ENCODE results near the gene CLCNKB.

CLCNKB gene

GRCh38 chr1:16081636-16082035 is 38.1 kb downstream of the CLCNKB start:
- no peaks in the 10 kb centered on the region for H3K27me3 Mint-ChIP-seq
- H3K27ac Mint-ChIP-seq, result no peak overlapping the region
- H3K9me3 Mint-ChIP-seq (ENCODE audit: low read depth), result no peaks in the 10 kb centered on the region
- peaks cover 4% of the 10 kb centered on the region for H3K4me1 Mint-ChIP-seq (ENCODE audit: low read depth)
- no peak overlapping the region for H3K4me3 Mint-ChIP-seq
- no peaks in the 10 kb centered on the region for H3K36me3 Mint-ChIP-seq

- H3K9me3 Mint-ChIP-seq (ENCODE audit: low read depth), result no peaks in the 10 kb centered on the region
- no peak overlapping the region for H3K27ac Mint-ChIP-seq
Observed at GRCh38 chr1:16082283-16083038, 38.9 kb downstream of the CLCNKB start.

GRCh38 chr1:16083486-16083885 is 39.9 kb downstream of the CLCNKB start:
- peaks cover 4% of the 10 kb centered on the region for H3K4me1 Mint-ChIP-seq (ENCODE audit: low read depth)
- H3K9me3 Mint-ChIP-seq (ENCODE audit: low read depth), result no peaks in the 10 kb centered on the region

More at GRCh38 chr1:16082283-16083038, 38.9 kb downstream of the CLCNKB start:
- Mint-ChIP-seq H3K36me3 (no peaks in the 10 kb centered on the region), H3K27me3 (no peaks in the 10 kb centered on the region), H3K4me1 (ENCODE audit: low read depth) (peaks cover 4% of the 10 kb centered on the region), H3K4me3 (no peak overlapping the region)

GRCh38 chr1:16085522-16085921 is 41.9 kb downstream of the CLCNKB start:
- Mint-ChIP-seq H3K4me3 (no peak overlapping the region), H3K27ac (no peak overlapping the region), H3K27me3 (no peaks in the 10 kb centered on the region), H3K4me1 (ENCODE audit: low read depth) (no peaks in the 10 kb centered on the region), H3K36me3 (no peaks in the 10 kb centered on the region), H3K9me3 (ENCODE audit: low read depth) (no peaks in the 10 kb centered on the region)

More at GRCh38 chr1:16083486-16083885, 39.9 kb downstream of the CLCNKB start:
- Mint-ChIP-seq H3K4me3 (no peak overlapping the region), H3K36me3 (no peaks in the 10 kb centered on the region), H3K27me3 (no peaks in the 10 kb centered on the region), H3K27ac (no peak overlapping the region)

DNA sequence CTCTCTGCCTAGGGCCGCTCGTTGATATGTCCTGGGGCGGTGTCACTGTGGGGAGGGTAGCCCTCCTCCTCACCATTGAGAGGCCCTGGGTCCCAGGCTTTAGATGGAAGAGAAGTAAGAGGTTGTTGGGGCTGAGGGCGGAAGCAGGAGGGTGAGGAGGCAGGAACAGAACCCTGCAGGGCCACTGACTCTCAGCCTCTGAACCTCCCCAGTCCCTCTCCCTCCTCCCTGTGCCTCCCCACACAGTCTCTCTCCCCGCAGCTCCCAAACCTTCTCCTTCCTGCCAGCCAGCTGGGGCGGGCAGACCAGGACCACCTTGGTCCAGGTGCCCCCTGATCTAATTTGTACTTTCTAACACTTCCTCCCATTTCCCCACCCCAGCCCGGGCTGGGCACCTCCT is 44.2 kb downstream of the CLCNKB start:
- Mint-ChIP-seq H3K4me1 (ENCODE audit: low read depth) (no peaks in the 10 kb centered on the region), H3K4me3 (no peak overlapping the region), H3K27me3 (no peaks in the 10 kb centered on the region), H3K27ac (no peak overlapping the region), H3K9me3 (ENCODE audit: low read depth) (no peaks in the 10 kb centered on the region), H3K36me3 (no peaks in the 10 kb centered on the region)

DNA sequence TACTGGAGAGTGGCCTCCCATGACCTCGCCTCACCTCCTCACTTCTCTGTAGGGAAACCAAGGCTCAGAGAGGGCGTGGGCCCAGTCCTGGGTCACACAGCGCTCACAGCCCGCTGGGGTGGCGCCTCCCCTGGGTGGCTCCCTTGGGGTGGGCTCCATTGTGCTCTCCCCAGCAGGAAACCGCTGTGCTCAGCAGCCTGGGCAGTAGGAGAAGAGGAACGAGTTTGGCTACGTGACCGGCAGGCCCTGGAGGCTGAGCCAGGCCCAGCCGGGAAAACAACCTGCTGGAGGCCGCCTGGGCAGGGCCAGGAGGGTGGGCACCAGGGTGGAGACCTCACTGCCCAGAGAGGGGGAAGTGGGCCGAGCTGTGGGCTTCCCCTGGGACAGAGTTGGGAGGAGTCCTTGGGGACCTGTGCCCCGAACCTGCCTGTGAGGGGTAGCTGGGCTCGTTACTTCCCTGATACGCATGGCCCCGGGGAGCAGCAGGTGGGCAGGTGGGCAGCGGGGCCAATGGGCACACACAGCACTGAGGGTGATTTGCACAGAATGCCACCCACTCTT is 44.8 kb downstream of the CLCNKB start:
- Mint-ChIP-seq H3K4me1 (ENCODE audit: low read depth) (no peaks in the 10 kb centered on the region), H3K27ac (no peak overlapping the region), H3K36me3 (no peaks in the 10 kb centered on the region), H3K27me3 (no peaks in the 10 kb centered on the region), H3K4me3 (no peak overlapping the region), H3K9me3 (ENCODE audit: low read depth) (no peaks in the 10 kb centered on the region)

- Mint-ChIP-seq H3K27ac (no peak overlapping the region), H3K27me3 (no peaks in the 10 kb centered on the region), H3K4me1 (ENCODE audit: low read depth) (no peaks in the 10 kb centered on the region), H3K4me3 (no peak overlapping the region), H3K9me3 (ENCODE audit: low read depth) (no peaks in the 10 kb centered on the region), H3K36me3 (no peaks in the 10 kb centered on the region)
Observed at GRCh38 chr1:16088996-16089395, 45.4 kb downstream of the CLCNKB start.

DNA sequence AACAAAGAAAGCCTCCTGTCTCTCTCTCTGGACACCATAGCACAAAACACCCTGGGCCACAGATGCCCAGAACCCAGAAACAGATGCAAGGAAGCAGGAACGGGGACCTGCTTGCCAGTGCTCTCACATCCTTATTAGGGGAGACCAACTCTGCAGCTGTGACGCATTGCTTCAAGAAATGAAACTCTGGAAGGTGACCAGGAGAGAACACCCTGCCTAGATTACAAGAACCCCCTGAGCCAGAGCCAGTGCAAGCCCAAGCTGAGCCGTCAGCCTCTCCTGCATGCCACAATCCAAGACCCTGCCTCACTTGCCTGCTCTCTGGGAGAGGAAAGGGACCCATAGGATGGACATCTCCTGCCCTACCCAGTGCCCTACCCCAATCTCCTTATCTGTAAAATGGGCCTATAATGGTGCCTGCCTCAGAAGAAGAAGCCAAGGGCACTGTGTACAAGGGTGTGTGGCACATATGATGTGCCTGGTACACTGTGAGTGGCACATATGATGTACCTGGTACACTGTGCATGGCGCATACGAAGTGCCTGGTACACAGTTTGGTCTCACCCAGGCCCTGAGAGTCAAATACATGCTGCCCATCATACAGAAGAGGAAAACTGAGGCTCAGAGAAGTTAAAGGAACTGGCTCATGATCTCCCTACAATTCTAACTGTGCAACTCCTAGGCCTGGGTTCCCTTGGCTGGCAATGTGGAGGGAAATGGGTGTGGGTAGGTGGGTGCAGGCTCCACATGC is 46.7 kb downstream of the CLCNKB start:
- Mint-ChIP-seq H3K4me3 (no peak overlapping the region), H3K4me1 (ENCODE audit: low read depth) (no peaks in the 10 kb centered on the region), H3K9me3 (ENCODE audit: low read depth) (no peaks in the 10 kb centered on the region), H3K27ac (no peak overlapping the region), H3K36me3 (no peaks in the 10 kb centered on the region), H3K27me3 (no peaks in the 10 kb centered on the region)

- no peak overlapping the region for H3K4me3 Mint-ChIP-seq
- H3K27ac Mint-ChIP-seq, result no peak overlapping the region
Observed at GRCh38 chr1:16091296-16091695, 47.7 kb downstream of the CLCNKB start.

GRCh38 chr1:16092097-16092922 is 48.7 kb downstream of the CLCNKB start:
- Mint-ChIP-seq H3K27ac (no peak overlapping the region), H3K9me3 (ENCODE audit: low read depth) (no peaks in the 10 kb centered on the region), H3K4me3 (no peak overlapping the region), H3K36me3 (no peaks in the 10 kb centered on the region), H3K27me3 (no peaks in the 10 kb centered on the region), H3K4me1 (ENCODE audit: low read depth) (no peaks in the 10 kb centered on the region)

More at GRCh38 chr1:16091296-16091695, 47.7 kb downstream of the CLCNKB start:
- no peaks in the 10 kb centered on the region for H3K9me3 Mint-ChIP-seq (ENCODE audit: low read depth)
- H3K36me3 Mint-ChIP-seq, result no peaks in the 10 kb centered on the region
- no peaks in the 10 kb centered on the region for H3K27me3 Mint-ChIP-seq
- H3K4me1 Mint-ChIP-seq (ENCODE audit: low read depth), result no peaks in the 10 kb centered on the region

DNA sequence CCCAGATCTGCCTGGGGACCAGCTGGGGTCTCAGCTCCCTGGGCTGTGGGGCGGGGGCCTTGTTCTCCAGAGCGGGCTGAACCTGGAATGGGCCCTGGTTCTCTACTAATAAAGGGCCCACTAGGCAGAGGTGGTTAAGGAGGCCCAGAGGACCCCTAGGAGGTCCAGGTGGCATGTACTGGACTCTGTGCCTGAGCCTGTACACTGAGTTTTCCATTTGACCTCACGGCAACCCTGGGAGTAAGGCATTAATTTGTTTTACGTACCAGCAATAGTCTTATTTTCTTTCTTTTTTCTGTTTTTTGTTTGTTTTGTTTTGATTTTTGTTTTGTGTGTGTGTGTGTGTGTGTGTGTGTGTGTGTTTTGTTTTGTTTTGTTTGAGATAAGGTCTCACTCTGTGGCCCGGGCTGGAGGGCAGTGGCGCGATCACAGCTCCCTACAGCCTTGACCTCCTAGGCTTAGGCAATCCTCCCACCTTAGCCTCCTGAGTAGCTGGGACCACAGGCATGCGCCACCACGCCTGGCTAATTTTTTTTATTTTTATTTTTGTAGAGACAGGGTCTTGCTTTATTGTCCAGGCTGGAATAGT is 49.4 kb downstream of the CLCNKB start:
- Mint-ChIP-seq H3K4me3 (no peak overlapping the region), H3K9me3 (ENCODE audit: low read depth) (no peaks in the 10 kb centered on the region), H3K27ac (no peak overlapping the region), H3K4me1 (ENCODE audit: low read depth) (no peaks in the 10 kb centered on the region), H3K27me3 (no peaks in the 10 kb centered on the region), H3K36me3 (no peaks in the 10 kb centered on the region)

- Mint-ChIP-seq H3K27ac (no peak overlapping the region), H3K27me3 (no peaks in the 10 kb centered on the region), H3K36me3 (no peaks in the 10 kb centered on the region), H3K4me3 (no peak overlapping the region), H3K4me1 (ENCODE audit: low read depth) (no peaks in the 10 kb centered on the region), H3K9me3 (ENCODE audit: low read depth) (no peaks in the 10 kb centered on the region)
Observed at GRCh38 chr1:16093611-16094010, 50.0 kb downstream of the CLCNKB start.

- no peak overlapping the region for H3K27ac Mint-ChIP-seq
- no peaks in the 10 kb centered on the region for H3K4me1 Mint-ChIP-seq (ENCODE audit: low read depth)
- H3K27me3 Mint-ChIP-seq, result no peaks in the 10 kb centered on the region
- no peaks in the 10 kb centered on the region for H3K36me3 Mint-ChIP-seq
- H3K9me3 Mint-ChIP-seq (ENCODE audit: low read depth), result no peaks in the 10 kb centered on the region
- no peak overlapping the region for H3K4me3 Mint-ChIP-seq
Observed at GRCh38 chr1:16094453-16095158, 51.0 kb downstream of the CLCNKB start.

DNA sequence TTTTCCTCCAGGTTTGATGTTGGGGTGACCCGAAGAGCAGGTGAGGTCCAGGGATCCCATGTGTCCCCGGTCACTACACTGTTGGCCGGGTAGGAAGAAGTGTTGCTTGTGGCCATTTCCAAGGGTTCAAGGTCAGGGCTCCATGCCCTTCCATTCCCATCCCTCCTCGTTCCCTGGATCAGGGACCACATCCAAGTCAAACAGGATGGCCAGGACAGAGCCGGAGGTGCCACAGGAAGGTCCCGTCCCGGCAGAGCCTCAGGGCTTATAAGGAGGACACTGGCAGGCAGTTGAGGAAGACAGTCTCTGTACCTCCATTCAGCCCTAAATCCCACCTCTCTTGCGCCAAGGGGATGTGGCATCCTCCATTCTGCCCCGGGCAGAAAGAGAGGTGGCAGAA is 51.9 kb downstream of the CLCNKB start:
- Mint-ChIP-seq H3K27me3 (no peaks in the 10 kb centered on the region), H3K4me3 (no peak overlapping the region), H3K9me3 (ENCODE audit: low read depth) (no peaks in the 10 kb centered on the region), H3K27ac (no peak overlapping the region), H3K4me1 (ENCODE audit: low read depth) (no peaks in the 10 kb centered on the region), H3K36me3 (no peaks in the 10 kb centered on the region)
